B cell (primary cell): ENCODE measurements around the gene FBXL16. TPM values are rescaled to one million over a fixed set of nuclear protein-coding genes. Genes with fewer than 3 reads are reported as not detected.

Experiments used
- ATAC-seq: fragments of 200-7000 bp; cut with Tn5 transposase; one replicate; pipeline ENCODE4 v1.10.0; 2021; ENCODE audit warnings: low read depth, mild to moderate bottlenecking, moderate number of reproducible peaks, moderate library complexity
- CTCF ChIA-PET: fragments of 350-600 bp; sonication (Branson Sonifier 250); formaldehyde crosslinking; loops from one replicate; lab custom pipeline; 2021; ENCODE audit warnings: antibody characterized with exemption, inconsistent platforms; lab: Charles Lee
- POLR2A ChIA-PET: fragments of 350-600 bp; sonication (Branson Sonifier 250); formaldehyde crosslinking; loops from one replicate; lab custom pipeline; 2021; ENCODE audit warnings: antibody characterized with exemption; lab: Charles Lee
- DNase-seq: peaks from one replicate; pipeline ENCODE4 v3.0.0; 2013
- H2AFZ ChIP-seq: 2 replicates; pipeline ENCODE4 v1.6.1; 2012; ENCODE audit warnings: mild to moderate bottlenecking, low read depth, low read length; ENCODE audit not compliant: insufficient read depth, poor library complexity, severe bottlenecking
- H3K27ac ChIP-seq, 2 donors: 1 replicate in 1 of 2; 2 replicates in 1 of 2; pipeline ENCODE4 v1.5.1; 2012 to 2013; ENCODE audit warnings: low read length in 2 of 2, mild to moderate bottlenecking in 2 of 2, moderate library complexity in 1 of 2
- H3K27me3 ChIP-seq, 4 experiments: fragments of 200-600 bp in 1 of 4; sonication (generic) in 1 of 4; replicated peaks in 1 of 4; 1 replicate in 2 of 4; 2 replicates in 2 of 4; pipeline versions ENCODE4 v1.6.1 to v1.7.0; 2013 to 2016; ENCODE audit warnings: low read length in 3 of 4, mild to moderate bottlenecking in 2 of 4, mixed read lengths in 1 of 4, moderate library complexity in 1 of 4; ENCODE audit not compliant: insufficient read depth in 4 of 4, control insufficient read depth in 3 of 4; ENCODE audit errors: control extremely low read depth in 1 of 4
- H3K36me3 ChIP-seq, 2 experiments: replicated peaks in 1 of 2; 1 replicate in 1 of 2; 2 replicates in 1 of 2; pipeline versions ENCODE4 v1.6.1 to v1.7.1; 2013; ENCODE audit warnings: low read length in 1 of 2; ENCODE audit not compliant: insufficient read depth in 2 of 2, control insufficient read depth in 1 of 2; ENCODE audit errors: control extremely low read depth in 1 of 2, extremely low read depth in 1 of 2
- H3K4me1 ChIP-seq, 2 donors: fragments of 200-600 bp in 1 of 2; sonication (generic) in 1 of 2; 1 replicate in 1 of 2; 2 replicates in 1 of 2; pipeline versions ENCODE4 v1.5.1 to v1.6.1; 2013 to 2017; ENCODE audit warnings: low read length in 2 of 2; ENCODE audit not compliant: control insufficient read depth in 2 of 2, insufficient read depth in 2 of 2
- H3K4me2 ChIP-seq: replicated peaks from 2 replicates; pipeline ENCODE3; 2012; ENCODE audit warnings: mild to moderate bottlenecking, low read depth, low read length; ENCODE audit not compliant: poor library complexity, severe bottlenecking
- H3K4me3 ChIP-seq, 5 experiments: fragments of 200-600 bp in 1 of 5; sonication (generic) in 1 of 5; 1 replicate in 3 of 5; 2 replicates in 2 of 5; pipeline versions ENCODE4 v1.5.1 to v1.7.0; 2011 to 2016; ENCODE audit warnings: low read length in 4 of 5, mild to moderate bottlenecking in 4 of 5, low read depth in 2 of 5, control low read depth in 1 of 5, moderate library complexity in 1 of 5; ENCODE audit not compliant: insufficient read depth in 1 of 5; ENCODE audit errors: control extremely low read depth in 1 of 5, extremely low read depth in 1 of 5
- H3K79me2 ChIP-seq: fragments of 200-600 bp; sonication (generic); one replicate; pipeline ENCODE4 v1.6.0; 2016; ENCODE audit warnings: low read length; ENCODE audit not compliant: control insufficient read depth, insufficient read depth
- H3K9ac ChIP-seq: fragments of 200-600 bp; sonication (generic); 2 replicates; pipeline ENCODE4 v1.6.1; 2017; ENCODE audit warnings: mild to moderate bottlenecking, low read length, moderate library complexity
- H3K9me3 ChIP-seq, 3 donors: one replicate each; pipeline versions ENCODE4 v1.6.1 to v1.7.1; 2013; ENCODE audit warnings: low read length in 2 of 3; ENCODE audit not compliant: control insufficient read depth in 2 of 3, insufficient read depth in 1 of 3; ENCODE audit errors: control extremely low read depth in 1 of 3
- H4K20me1 ChIP-seq: 2 replicates; pipeline ENCODE4 v1.6.0; 2012; ENCODE audit warnings: mild to moderate bottlenecking, low read length; ENCODE audit not compliant: insufficient read depth, control insufficient read depth, poor library complexity, severe bottlenecking
- H3K27ac Mint-ChIP-seq: one replicate; pipeline ENCODE4 v1.8.0; 2021; ENCODE audit warnings: mixed read lengths
- H3K27me3 Mint-ChIP-seq: one replicate; pipeline ENCODE4 v1.8.0; 2021; ENCODE audit warnings: mixed read lengths
- H3K4me1 Mint-ChIP-seq: one replicate; pipeline ENCODE4 v1.8.0; 2021; ENCODE audit warnings: mixed read lengths
- H3K4me3 Mint-ChIP-seq: one replicate; pipeline ENCODE4 v1.8.0; 2021; ENCODE audit warnings: mixed read lengths
- H3K9me3 Mint-ChIP-seq: one replicate; pipeline ENCODE4 v1.8.0; 2022; ENCODE audit warnings: mixed read lengths; ENCODE audit not compliant: insufficient read depth
- CTCF ChIP-seq: fragments of 200-600 bp; IDR thresholded peaks from one replicate; pipeline ENCODE4 v1.8.0; 2022; ENCODE audit warnings: antibody characterized with exemption, mild to moderate bottlenecking
- EZH2 ChIP-seq: IDR thresholded peaks from 2 replicates; pipeline ENCODE4 v1.6.1; 2012; ENCODE audit warnings: borderline replicate concordance, low read depth, mild to moderate bottlenecking, moderate library complexity, low read length; ENCODE audit not compliant: insufficient read depth, poor library complexity, severe bottlenecking
- WGBS: methylation state at CpG from one replicate; pipeline ENCODE4 v1.1.5; 2013; ENCODE audit warnings: missing lambda C conversion rate; ENCODE audit not compliant: insufficient coverage; 5-methylcytosine and 5-hydroxymethylcytosine counted together
- intact Hi-C: fragments of 100-400 bp; cut with micrococcal nuclease; formaldehyde crosslinking; loops from one replicate; pipeline ENCODE4 v1.10.0; 2022
- polyA plus RNA-seq: library from polyadenylated mRNA; depleted of rRNA; stranded (reverse); fragments of >200 nt; gene quantifications from 2 replicates; pipeline ENCODE4 v1.2.3, GENCODE V29; 2012
- total RNA-seq, 2 donors: library from RNA; stranded (reverse); fragments of 120-200 nt in 1 of 2; gene quantifications; 1 replicate in 1 of 2; 2 replicates in 1 of 2; pipeline versions ENCODE4 v1.2.3 to v1.2.4, GENCODE V29; 2013 to 2022

The FBXL16 gene
- total and polyA plus RNA-seq, 2 donors (not counting 1 experiment from before 2014, with no cell fraction given), result 2.2 to 5.8 TPM

GRCh38 chr16:657487-657886 is 48.1 kb downstream of the FBXL16 start:
- no peaks in the 10 kb centered on the region for H3K79me2 ChIP-seq
- no peaks in the 10 kb centered on the region for H3K27me3 ChIP-seq
- POLR2A ChIA-PET, result no interaction called here
- Mint-ChIP-seq H3K27me3 (no peaks in the 10 kb centered on the region), H3K9me3 (no peaks in the 10 kb centered on the region), H3K4me1 (peaks cover 8% of the 10 kb centered on the region), H3K27ac (no peak overlapping the region), H3K4me3 (no peak overlapping the region)
- WGBS, result 98% methylated on average over 22 of the region's 22 CpGs
- CTCF ChIA-PET, result no interaction called here
- no peak overlapping the region for H3K4me3 ChIP-seq
- no peaks in the 10 kb centered on the region for H3K36me3 ChIP-seq
- intact Hi-C loops, result no loop called here
- no peaks in the 10 kb centered on the region for H4K20me1 ChIP-seq
- no peak overlapping the region for H3K4me2 ChIP-seq
- no peak for TF ChIP-seq EZH2
- H3K27ac ChIP-seq, result no peak overlapping the region
- no peaks in the 10 kb centered on the region for H3K9me3 ChIP-seq
- H3K9ac ChIP-seq, result no peak overlapping the region
- H3K4me1 ChIP-seq, result peaks cover 10 to 17% of the 10 kb centered on the region in 2 donors
- no peak overlapping the region for H2AFZ ChIP-seq
- ATAC-seq (no peak), DNase-seq (no peak)

- WGBS, result 98% methylated on average over 9 of the region's 12 CpGs
- ATAC-seq (no peak), DNase-seq (no peak)
- Mint-ChIP-seq H3K4me3 (no peak overlapping the region), H3K27me3 (no peaks in the 10 kb centered on the region), H3K27ac (no peak overlapping the region), H3K9me3 (no peaks in the 10 kb centered on the region), H3K4me1 (peaks cover 1% of the 10 kb centered on the region)
- ChIA-PET CTCF (no interaction called here), POLR2A (no interaction called here)
- no peaks in the 10 kb centered on the region for H3K27me3 ChIP-seq
- no peak overlapping the region for H3K27ac ChIP-seq
- H3K4me1 ChIP-seq, result peaks cover 5 to 6% of the 10 kb centered on the region in 2 donors
- intact Hi-C loops, result no loop called here
- H3K79me2 ChIP-seq, result no peaks in the 10 kb centered on the region
- H3K9ac ChIP-seq, result no peak overlapping the region
- no peak overlapping the region for H3K4me3 ChIP-seq
- no peak overlapping the region for H3K4me2 ChIP-seq
- H3K9me3 ChIP-seq, result no peaks in the 10 kb centered on the region
- TF ChIP-seq CTCF (no peak), EZH2 (no peak)
- no peaks in the 10 kb centered on the region for H3K36me3 ChIP-seq
- no peaks in the 10 kb centered on the region for H4K20me1 ChIP-seq
- H2AFZ ChIP-seq, result no peak overlapping the region
These were observed 51.6 kb downstream of the FBXL16 start for GRCh38 chr16:654034-654433.
